ENCODE data around the gene CELF5.

Gene CELF5

GRCh38 chr19:3224346-3225168, at the start of gene CELF5:
TSS of gene CELF5 (plus strand) at chr19:3224661. CDS start at chr19:3224740, 79 bp downstream.
- DNase-seq (ENCODE audit: low read depth): no peak

GRCh38 chr19:3175781-3176714, 48.4 kb upstream of the CELF5 start:
- no peak for DNase-seq (ENCODE audit: low read depth)

GRCh38 chr19:3176715-3177501, 47.6 kb upstream of the CELF5 start:
- DNase-seq (ENCODE audit: low read depth): no peak

- DNase-seq (ENCODE audit: low read depth): no peak
These were observed 46.0 kb upstream of the CELF5 start, which contains the start of gene S1PR4 for GRCh38 chr19:3178377-3178972. TSS of gene S1PR4 (plus strand) at chr19:3178769. CDS start at chr19:3178793, 24 bp downstream.

- DNase-seq (ENCODE audit: low read depth): no peak
These were observed 45.3 kb upstream of the CELF5 start for GRCh38 chr19:3178973-3179738.

GRCh38 chr19:3179739-3180293, 44.6 kb upstream of the CELF5 start:
- DNase-seq (ENCODE audit: low read depth): no peak

- no peak for DNase-seq (ENCODE audit: low read depth)
These were observed 40.5 kb upstream of the CELF5 start for GRCh38 chr19:3183721-3184641.

- peak; percentile 14 for DNase-seq (ENCODE audit: low read depth)
These were observed 39.5 kb upstream of the CELF5 start for GRCh38 chr19:3184847-3185460.

GRCh38 chr19:3185461-3186159, 38.9 kb upstream of the CELF5 start, which contains the start of gene NCLN:
TSS of gene NCLN (plus strand) at chr19:3185930. CDS start at chr19:3186031, 101 bp downstream.
- peak; percentile 72 for DNase-seq (ENCODE audit: low read depth)

- DNase-seq (ENCODE audit: low read depth): no peak
These were observed 38.2 kb upstream of the CELF5 start for GRCh38 chr19:3186160-3186688.

GRCh38 chr19:3186891-3187661, 37.4 kb upstream of the CELF5 start:
- no peak for DNase-seq (ENCODE audit: low read depth)

GRCh38 chr19:3187662-3188511, 36.6 kb upstream of the CELF5 start:
- no peak for DNase-seq (ENCODE audit: low read depth)

GRCh38 chr19:3188627-3189596, 35.5 kb upstream of the CELF5 start:
- DNase-seq (ENCODE audit: low read depth): no peak

GRCh38 chr19:3189702-3190469, 34.6 kb upstream of the CELF5 start:
- no peak for DNase-seq (ENCODE audit: low read depth)

All from non-pigmented ciliary epithelial cell (primary cell).